ENCODE measurements around the gene SREBF1. TPM values are rescaled to one million over a fixed set of nuclear protein-coding genes. Genes with fewer than 3 reads are reported as not detected.

The SREBF1 gene
- total RNA-seq, 4 donors from 2014 or later: 115 to 253 (median 191) TPM

DNA sequence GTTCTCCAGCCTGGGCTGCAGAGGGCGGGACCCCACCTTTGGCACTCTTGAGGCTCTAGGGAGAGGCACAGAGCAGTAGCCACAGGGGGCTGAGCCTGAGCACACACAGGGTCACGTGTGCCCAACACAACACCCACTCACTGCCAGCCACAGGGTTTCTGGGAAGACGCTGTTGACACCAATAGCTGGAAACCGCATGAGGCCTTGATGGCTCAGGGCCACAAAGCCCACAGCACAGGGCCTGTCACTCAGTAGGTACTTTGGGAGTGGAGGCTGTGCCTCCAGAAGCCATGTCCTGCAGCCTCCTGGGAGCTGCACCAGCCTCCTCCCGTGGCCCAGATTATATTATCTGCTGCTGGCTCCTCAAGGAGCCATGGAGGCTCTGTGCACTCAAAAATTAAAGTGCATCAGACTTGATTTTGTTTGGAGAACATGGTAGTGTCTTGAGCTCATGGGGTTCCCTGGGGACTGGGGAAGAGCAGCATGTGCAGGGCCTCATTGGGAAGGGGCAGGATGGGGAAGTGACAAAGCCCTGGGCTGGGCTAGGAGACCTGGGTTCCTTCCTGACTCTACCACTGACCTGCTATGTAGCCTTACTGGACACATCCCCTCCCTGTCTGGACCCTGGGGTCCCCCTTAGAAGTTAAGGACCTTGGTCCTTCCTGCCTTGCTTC lies 12.5 kb upstream of the SREBF1 start:
- peak overlapping the region; percentile 74 to 100 (median 90) for H3K27ac ChIP-seq
- 18 to 38% methylated on average over 5 of the region's 5 CpGs for WGBS, 2 donors
- no peaks in the 10 kb centered on the region for H3K27me3 ChIP-seq
- DNase-seq (ENCODE audit: low spot score in 2 of 2): peak in 1 of 2 donors; percentile 54
- H3K9me3 ChIP-seq: no peaks in the 10 kb centered on the region
- peaks cover 0 to 35% (median 0%) of the 10 kb centered on the region in 3 donors for H3K36me3 ChIP-seq
- TF ChIP-seq POLR2A (IDR thresholded peaks at IDR 0.05) (peak in 1 of 2 donors; percentile 32), EP300 (IDR thresholded peaks at IDR 0.05) (peak; percentile 53 to 90)
- TF ChIP-seq, protein P1, sequence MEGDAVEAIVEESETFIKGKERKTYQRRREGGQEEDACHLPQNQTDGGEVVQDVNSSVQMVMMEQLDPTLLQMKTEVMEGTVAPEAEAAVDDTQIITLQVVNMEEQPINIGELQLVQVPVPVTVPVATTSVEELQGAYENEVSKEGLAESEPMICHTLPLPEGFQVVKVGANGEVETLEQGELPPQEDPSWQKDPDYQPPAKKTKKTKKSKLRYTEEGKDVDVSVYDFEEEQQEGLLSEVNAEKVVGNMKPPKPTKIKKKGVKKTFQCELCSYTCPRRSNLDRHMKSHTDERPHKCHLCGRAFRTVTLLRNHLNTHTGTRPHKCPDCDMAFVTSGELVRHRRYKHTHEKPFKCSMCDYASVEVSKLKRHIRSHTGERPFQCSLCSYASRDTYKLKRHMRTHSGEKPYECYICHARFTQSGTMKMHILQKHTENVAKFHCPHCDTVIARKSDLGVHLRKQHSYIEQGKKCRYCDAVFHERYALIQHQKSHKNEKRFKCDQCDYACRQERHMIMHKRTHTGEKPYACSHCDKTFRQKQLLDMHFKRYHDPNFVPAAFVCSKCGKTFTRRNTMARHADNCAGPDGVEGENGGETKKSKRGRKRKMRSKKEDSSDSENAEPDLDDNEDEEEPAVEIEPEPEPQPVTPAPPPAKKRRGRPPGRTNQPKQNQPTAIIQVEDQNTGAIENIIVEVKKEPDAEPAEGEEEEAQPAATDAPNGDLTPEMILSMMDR (IDR thresholded peaks at IDR 0.05): peak in 2 of 5 experiments; percentile 7 to 11
- no peak overlapping the region for H3K4me3 ChIP-seq
- peaks cover 9 to 69% (median 36%) of the 10 kb centered on the region in 4 donors for H3K4me1 ChIP-seq

DNA sequence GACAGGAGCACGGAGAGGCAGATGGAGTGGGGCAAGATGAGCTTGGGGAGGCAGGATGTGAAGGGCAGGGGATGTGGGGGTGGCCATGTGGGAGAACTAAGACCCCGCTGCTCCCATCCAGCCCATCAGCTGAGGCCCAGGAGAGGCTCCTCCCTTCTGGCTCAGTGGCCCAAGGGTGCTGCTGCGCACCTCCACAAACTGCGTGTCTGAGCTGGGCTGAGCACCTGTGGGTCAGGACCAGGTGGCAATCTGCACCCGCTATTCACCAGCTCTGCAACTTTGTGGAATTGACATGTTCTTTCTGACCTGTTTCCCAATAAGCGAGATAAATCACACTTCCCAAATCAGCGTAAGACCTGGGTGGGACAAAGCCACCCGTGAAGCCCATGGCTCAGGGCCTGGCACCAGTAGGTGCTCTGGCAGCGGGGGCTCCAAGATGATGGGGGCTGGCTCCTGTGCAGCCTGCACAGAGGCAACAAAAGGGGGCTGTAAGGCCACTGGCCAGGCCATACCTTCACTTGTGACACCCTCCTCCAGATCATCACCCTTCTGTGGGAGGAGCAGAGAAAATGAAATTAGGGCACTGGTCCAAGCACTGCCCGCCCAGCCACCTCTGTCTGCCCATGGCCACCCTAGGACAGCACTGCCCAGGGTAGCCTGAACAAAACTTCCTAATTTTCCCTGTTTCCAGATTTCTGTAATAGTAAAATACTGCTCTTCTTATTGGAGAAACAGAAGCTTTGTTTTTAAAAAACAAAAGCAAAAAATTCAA lies 11.7 kb upstream of the SREBF1 start:
- Histone ChIP-seq H3K9me3 (no peaks in the 10 kb centered on the region), H3K27ac (peak overlapping the region; percentile 74 to 100 (median 90)), H3K27me3 (no peaks in the 10 kb centered on the region), H3K36me3 (peaks cover 0 to 35% (median 0%) of the 10 kb centered on the region in 3 donors), H3K4me3 (no peak overlapping the region), H3K4me1 (peaks cover 9 to 61% (median 36%) of the 10 kb centered on the region in 4 donors)
- TF ChIP-seq, protein P1 (IDR thresholded peaks at IDR 0.05): no peak
- TF ChIP-seq POLR2A (IDR thresholded peaks at IDR 0.05): no peak
- TF ChIP-seq EP300 (IDR thresholded peaks at IDR 0.05): no peak
- WGBS, 2 donors: 86 to 87% methylated on average over 10 of the region's 10 CpGs
- DNase-seq (ENCODE audit: low spot score in 2 of 2): no peak

DNA sequence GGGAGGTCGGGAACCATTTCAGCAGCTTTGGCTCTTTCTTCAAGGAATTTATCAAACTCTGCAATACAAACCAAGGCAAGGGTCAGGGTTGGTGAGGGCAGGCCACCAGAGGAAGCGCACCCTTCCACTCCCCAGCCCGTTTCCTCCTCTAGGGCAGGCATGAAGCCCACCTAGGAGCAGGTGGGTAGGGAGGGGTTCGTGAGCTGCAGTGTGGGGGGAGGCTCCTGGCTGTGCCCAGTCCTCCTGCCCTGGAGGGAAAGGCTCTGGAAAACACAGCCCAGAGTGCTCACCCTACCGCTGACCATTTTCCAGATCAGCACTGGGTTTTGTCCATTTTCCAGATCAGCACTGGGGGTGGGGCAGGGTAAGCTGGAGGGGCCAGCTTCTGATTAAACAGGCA lies 10.9 kb upstream of the SREBF1 start:
- Histone ChIP-seq H3K4me1 (peaks cover 9 to 58% (median 36%) of the 10 kb centered on the region in 4 donors), H3K27ac (peak overlapping the region; percentile 74 to 100 (median 90)), H3K36me3 (peaks cover 0 to 35% (median 0%) of the 10 kb centered on the region in 3 donors), H3K27me3 (no peaks in the 10 kb centered on the region), H3K9me3 (no peaks in the 10 kb centered on the region), H3K4me3 (no peak overlapping the region)
- 80 to 85% methylated on average over 3 to 5 of the region's 5 CpGs for WGBS, 2 donors
- TF ChIP-seq POLR2A (IDR thresholded peaks at IDR 0.05) (no peak), EP300 (IDR thresholded peaks at IDR 0.05) (no peak)
- TF ChIP-seq, protein P1 (IDR thresholded peaks at IDR 0.05): no peak
- no peak for DNase-seq (ENCODE audit: low spot score in 2 of 2)

- H3K4me3 ChIP-seq: no peak overlapping the region
- no peak for DNase-seq (ENCODE audit: low spot score in 2 of 2)
- peak overlapping the region; percentile 74 to 100 (median 90) for H3K27ac ChIP-seq
- 68 to 80% methylated on average over 17 of the region's 17 CpGs for WGBS, 2 donors
- peaks cover 0 to 33% (median 0%) of the 10 kb centered on the region in 3 donors for H3K36me3 ChIP-seq
- H3K27me3 ChIP-seq: no peaks in the 10 kb centered on the region
- H3K4me1 ChIP-seq: peaks cover 9 to 61% (median 36%) of the 10 kb centered on the region in 4 donors
- no peaks in the 10 kb centered on the region for H3K9me3 ChIP-seq
- TF ChIP-seq, protein P1 (IDR thresholded peaks at IDR 0.05): no peak
- TF ChIP-seq POLR2A (IDR thresholded peaks at IDR 0.05): no peak
- TF ChIP-seq EP300 (IDR thresholded peaks at IDR 0.05): no peak
Observed at GRCh38 chr17:17847118-17847689, 10.4 kb upstream of the SREBF1 start.

Measured in tibial nerve (tissue), 4 donors.